ENCODE data around the gene PLS1. TPM values are rescaled to one million over a fixed set of nuclear protein-coding genes. Genes with fewer than 3 reads are reported as not detected.

The PLS1 gene
- total RNA-seq, 1 experiment from 2014 or later: 3.4 TPM

DNA sequence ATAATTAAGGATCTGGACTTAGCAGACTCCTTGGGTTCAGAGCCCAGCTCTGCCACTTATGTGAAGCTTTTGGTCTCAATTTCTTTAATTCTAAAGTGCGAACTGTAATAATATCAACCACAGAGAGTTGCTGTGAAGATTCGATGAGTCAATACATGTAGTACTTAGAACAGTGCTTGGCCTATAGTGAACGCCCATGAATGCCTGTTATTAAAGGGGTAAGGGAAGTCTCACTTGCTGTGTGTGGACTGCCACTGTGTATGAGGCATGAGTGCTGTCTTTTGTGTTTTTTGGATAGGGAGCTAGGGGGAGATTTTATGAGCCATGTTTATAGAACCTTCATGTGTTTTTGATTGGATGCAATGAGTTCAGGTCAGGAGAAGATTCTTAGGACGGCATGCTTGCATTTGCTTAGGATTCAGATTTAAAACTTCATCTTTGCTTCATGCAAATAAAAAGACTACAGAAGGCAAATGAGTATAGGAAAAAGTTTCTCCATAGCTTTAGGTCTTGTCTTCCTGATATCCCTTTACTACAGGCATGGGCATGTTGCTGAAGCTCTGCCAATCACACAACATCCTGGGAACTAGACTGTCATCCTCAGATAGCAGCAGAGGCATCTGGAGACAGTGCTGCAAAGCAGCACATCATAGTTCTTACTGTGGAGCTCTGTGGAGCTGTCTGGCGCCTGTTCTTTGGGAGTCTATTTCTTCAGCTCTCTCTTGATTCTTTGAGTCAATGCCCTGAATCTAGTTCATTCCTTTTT, 50.0 kb downstream of the PLS1 start:
- Histone ChIP-seq H3K9me3 (ENCODE audit: low read length) (no peaks in the 10 kb centered on the region), H3K9ac (ENCODE audit: low read length) (no peak overlapping the region), H3K4me1 (ENCODE audit: low read length) (no peaks in the 10 kb centered on the region), H3K4me3 (ENCODE audit: low read length) (no peak overlapping the region), H2AFZ (ENCODE audit: low read length) (no peak overlapping the region), H3K4me2 (ENCODE audit: low read depth, low read length, poor library complexity, severe bottlenecking) (no peak overlapping the region), H3K79me2 (ENCODE audit: low read length) (no peaks in the 10 kb centered on the region), H3K27ac (ENCODE audit: low read length) (no peak overlapping the region), H4K20me1 (ENCODE audit: insufficient read depth, low read depth, low read length) (no peaks in the 10 kb centered on the region), H3K27me3 (ENCODE audit: low read length) (no peaks in the 10 kb centered on the region), H3K9me2 (replicated peaks; ENCODE audit: insufficient read depth, low read length) (no peaks in the 10 kb centered on the region), H3K36me3 (ENCODE audit: insufficient read depth, low read length) (no peaks in the 10 kb centered on the region)
- no peak for DNase-seq

DNA sequence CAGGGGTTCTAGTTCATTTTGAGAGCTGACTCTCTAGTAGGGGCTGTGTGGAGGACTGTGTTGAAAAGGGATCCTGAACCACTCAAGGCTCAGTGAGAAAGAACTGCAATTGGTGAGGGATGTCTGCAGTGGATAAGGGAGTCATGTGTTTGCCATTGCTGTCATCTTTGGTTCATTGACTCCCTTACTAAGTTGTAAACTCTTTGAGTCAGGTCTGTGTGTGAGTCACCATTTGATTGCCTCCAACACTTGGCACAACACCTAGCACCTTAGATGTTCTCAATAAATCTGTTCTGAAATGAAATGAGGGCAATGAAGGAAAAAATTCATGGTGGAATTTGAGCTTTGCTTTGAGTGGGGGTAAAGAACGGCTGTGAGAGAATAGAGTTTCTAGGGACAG, 51.7 kb downstream of the PLS1 start:
- no peaks in the 10 kb centered on the region for H4K20me1 ChIP-seq (ENCODE audit: insufficient read depth, low read depth, low read length)
- no peaks in the 10 kb centered on the region for H3K9me2 ChIP-seq (replicated peaks; ENCODE audit: insufficient read depth, low read length)
- H2AFZ ChIP-seq (ENCODE audit: low read length): no peak overlapping the region
- H3K4me2 ChIP-seq (ENCODE audit: low read depth, low read length, poor library complexity, severe bottlenecking): no peak overlapping the region
- no peaks in the 10 kb centered on the region for H3K36me3 ChIP-seq (ENCODE audit: insufficient read depth, low read length)
- H3K9me3 ChIP-seq (ENCODE audit: low read length): no peaks in the 10 kb centered on the region
- no peak overlapping the region for H3K27ac ChIP-seq (ENCODE audit: low read length)
- DNase-seq: no peak
- no peaks in the 10 kb centered on the region for H3K79me2 ChIP-seq (ENCODE audit: low read length)
- H3K4me3 ChIP-seq (ENCODE audit: low read length): no peak overlapping the region
- no peaks in the 10 kb centered on the region for H3K27me3 ChIP-seq (ENCODE audit: low read length)
- no peaks in the 10 kb centered on the region for H3K4me1 ChIP-seq (ENCODE audit: low read length)
- no peak overlapping the region for H3K9ac ChIP-seq (ENCODE audit: low read length)

GRCh38 chr3:142648950-142649349, 52.8 kb downstream of the PLS1 start:
- H3K36me3 ChIP-seq (ENCODE audit: insufficient read depth, low read length): no peaks in the 10 kb centered on the region
- no peaks in the 10 kb centered on the region for H3K9me3 ChIP-seq (ENCODE audit: low read length)
- no peaks in the 10 kb centered on the region for H3K79me2 ChIP-seq (ENCODE audit: low read length)
- H3K27me3 ChIP-seq (ENCODE audit: low read length): no peaks in the 10 kb centered on the region
- no peak overlapping the region for H2AFZ ChIP-seq (ENCODE audit: low read length)
- H3K27ac ChIP-seq (ENCODE audit: low read length): no peak overlapping the region
- H3K4me3 ChIP-seq (ENCODE audit: low read length): no peak overlapping the region
- no peak overlapping the region for H3K4me2 ChIP-seq (ENCODE audit: low read depth, low read length, poor library complexity, severe bottlenecking)
- DNase-seq: no peak
- H3K9me2 ChIP-seq (replicated peaks; ENCODE audit: insufficient read depth, low read length): no peaks in the 10 kb centered on the region
- H3K9ac ChIP-seq (ENCODE audit: low read length): no peak overlapping the region
- no peaks in the 10 kb centered on the region for H4K20me1 ChIP-seq (ENCODE audit: insufficient read depth, low read depth, low read length)
- H3K4me1 ChIP-seq (ENCODE audit: low read length): no peaks in the 10 kb centered on the region

GRCh38 chr3:142650001-142650693, 54.0 kb downstream of the PLS1 start:
- H3K9ac ChIP-seq (ENCODE audit: low read length): no peak overlapping the region
- H3K4me2 ChIP-seq (ENCODE audit: low read depth, low read length, poor library complexity, severe bottlenecking): no peak overlapping the region
- H3K4me1 ChIP-seq (ENCODE audit: low read length): no peaks in the 10 kb centered on the region
- no peaks in the 10 kb centered on the region for H4K20me1 ChIP-seq (ENCODE audit: insufficient read depth, low read depth, low read length)
- DNase-seq: no peak
- no peaks in the 10 kb centered on the region for H3K79me2 ChIP-seq (ENCODE audit: low read length)
- no peaks in the 10 kb centered on the region for H3K9me2 ChIP-seq (replicated peaks; ENCODE audit: insufficient read depth, low read length)
- no peak overlapping the region for H3K4me3 ChIP-seq (ENCODE audit: low read length)
- H3K36me3 ChIP-seq (ENCODE audit: insufficient read depth, low read length): no peaks in the 10 kb centered on the region
- H3K9me3 ChIP-seq (ENCODE audit: low read length): no peaks in the 10 kb centered on the region
- no peaks in the 10 kb centered on the region for H3K27me3 ChIP-seq (ENCODE audit: low read length)
- H3K27ac ChIP-seq (ENCODE audit: low read length): no peak overlapping the region
- H2AFZ ChIP-seq (ENCODE audit: low read length): no peak overlapping the region

DNA sequence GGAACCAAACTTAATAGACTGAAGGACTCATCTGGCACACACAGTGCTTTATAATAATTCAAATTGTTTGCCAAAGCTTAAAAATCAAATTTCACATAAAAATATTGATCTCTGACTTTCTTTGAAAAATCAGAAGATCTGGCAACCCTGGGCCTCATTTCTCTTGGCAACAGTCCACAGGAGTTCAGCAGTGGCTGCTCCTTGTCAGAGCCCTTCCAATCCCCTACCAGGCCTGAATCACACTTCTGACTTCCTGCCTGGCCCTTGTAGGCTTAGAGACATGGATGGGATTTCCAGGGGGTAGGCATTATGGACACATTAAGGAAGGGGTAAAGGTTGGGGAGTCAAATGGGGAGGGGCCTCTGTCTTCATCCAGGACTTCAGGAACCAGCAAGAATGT, 55.5 kb downstream of the PLS1 start:
- no peaks in the 10 kb centered on the region for H3K79me2 ChIP-seq (ENCODE audit: low read length)
- no peaks in the 10 kb centered on the region for H3K4me1 ChIP-seq (ENCODE audit: low read length)
- no peak overlapping the region for H3K4me2 ChIP-seq (ENCODE audit: low read depth, low read length, poor library complexity, severe bottlenecking)
- no peak for DNase-seq
- no peak overlapping the region for H3K9ac ChIP-seq (ENCODE audit: low read length)
- no peak overlapping the region for H3K4me3 ChIP-seq (ENCODE audit: low read length)
- no peak overlapping the region for H3K27ac ChIP-seq (ENCODE audit: low read length)
- H3K9me2 ChIP-seq (replicated peaks; ENCODE audit: insufficient read depth, low read length): no peaks in the 10 kb centered on the region
- no peaks in the 10 kb centered on the region for H3K27me3 ChIP-seq (ENCODE audit: low read length)
- no peaks in the 10 kb centered on the region for H3K9me3 ChIP-seq (ENCODE audit: low read length)
- no peaks in the 10 kb centered on the region for H4K20me1 ChIP-seq (ENCODE audit: insufficient read depth, low read depth, low read length)
- H3K36me3 ChIP-seq (ENCODE audit: insufficient read depth, low read length): no peaks in the 10 kb centered on the region
- no peak overlapping the region for H2AFZ ChIP-seq (ENCODE audit: low read length)

- DNase-seq: no peak
- Histone ChIP-seq H3K9me2 (replicated peaks; ENCODE audit: insufficient read depth, low read length) (no peaks in the 10 kb centered on the region), H2AFZ (ENCODE audit: low read length) (no peak overlapping the region), H3K9ac (ENCODE audit: low read length) (no peak overlapping the region), H4K20me1 (ENCODE audit: insufficient read depth, low read depth, low read length) (no peaks in the 10 kb centered on the region), H3K27ac (ENCODE audit: low read length) (no peak overlapping the region), H3K27me3 (ENCODE audit: low read length) (no peaks in the 10 kb centered on the region), H3K4me2 (ENCODE audit: low read depth, low read length, poor library complexity, severe bottlenecking) (no peak overlapping the region), H3K79me2 (ENCODE audit: low read length) (no peaks in the 10 kb centered on the region), H3K4me3 (ENCODE audit: low read length) (no peak overlapping the region), H3K4me1 (ENCODE audit: low read length) (no peaks in the 10 kb centered on the region), H3K9me3 (ENCODE audit: low read length) (no peaks in the 10 kb centered on the region), H3K36me3 (ENCODE audit: insufficient read depth, low read length) (no peaks in the 10 kb centered on the region)
Measured at GRCh38 chr3:142652826-142653292, 56.7 kb downstream of the PLS1 start.

- Histone ChIP-seq H4K20me1 (ENCODE audit: insufficient read depth, low read depth, low read length) (no peaks in the 10 kb centered on the region), H3K4me3 (ENCODE audit: low read length) (no peak overlapping the region), H3K4me2 (ENCODE audit: low read depth, low read length, poor library complexity, severe bottlenecking) (no peak overlapping the region), H3K36me3 (ENCODE audit: insufficient read depth, low read length) (no peaks in the 10 kb centered on the region), H3K9me3 (ENCODE audit: low read length) (no peaks in the 10 kb centered on the region), H3K4me1 (ENCODE audit: low read length) (no peaks in the 10 kb centered on the region), H3K9me2 (replicated peaks; ENCODE audit: insufficient read depth, low read length) (no peaks in the 10 kb centered on the region), H3K9ac (ENCODE audit: low read length) (no peak overlapping the region), H3K27me3 (ENCODE audit: low read length) (no peaks in the 10 kb centered on the region), H3K27ac (ENCODE audit: low read length) (no peak overlapping the region), H3K79me2 (ENCODE audit: low read length) (no peaks in the 10 kb centered on the region), H2AFZ (ENCODE audit: low read length) (no peak overlapping the region)
- DNase-seq: no peak
Measured at GRCh38 chr3:142656575-142656974, 60.4 kb downstream of the PLS1 start.

DNA sequence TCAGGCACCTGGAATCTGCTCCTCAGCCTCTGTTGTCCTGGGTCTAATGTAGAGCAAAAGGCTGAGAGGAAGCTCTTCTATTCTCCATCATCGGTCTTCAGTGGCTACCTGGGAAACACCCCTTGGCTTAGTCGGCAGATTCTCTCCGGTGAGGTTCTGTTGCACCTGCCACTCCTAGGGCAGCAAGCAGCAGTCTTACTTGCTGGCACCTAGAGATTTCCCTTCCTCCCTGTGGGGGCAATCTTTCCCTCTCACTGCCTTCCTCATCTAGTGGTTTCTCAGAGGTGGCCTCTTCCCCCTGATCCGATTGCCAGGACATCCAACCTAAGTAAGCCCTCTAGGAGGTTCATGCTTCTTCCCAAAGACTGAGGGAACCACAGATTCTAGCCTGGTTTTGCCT, 60.8 kb downstream of the PLS1 start:
- Histone ChIP-seq H3K27me3 (ENCODE audit: low read length) (no peaks in the 10 kb centered on the region), H3K27ac (ENCODE audit: low read length) (no peak overlapping the region), H3K36me3 (ENCODE audit: insufficient read depth, low read length) (no peaks in the 10 kb centered on the region), H3K9me3 (ENCODE audit: low read length) (no peaks in the 10 kb centered on the region), H3K9ac (ENCODE audit: low read length) (no peak overlapping the region), H3K9me2 (replicated peaks; ENCODE audit: insufficient read depth, low read length) (no peaks in the 10 kb centered on the region), H4K20me1 (ENCODE audit: insufficient read depth, low read depth, low read length) (no peaks in the 10 kb centered on the region), H2AFZ (ENCODE audit: low read length) (no peak overlapping the region), H3K4me1 (ENCODE audit: low read length) (no peaks in the 10 kb centered on the region), H3K4me2 (ENCODE audit: low read depth, low read length, poor library complexity, severe bottlenecking) (no peak overlapping the region), H3K79me2 (ENCODE audit: low read length) (no peaks in the 10 kb centered on the region), H3K4me3 (ENCODE audit: low read length) (no peak overlapping the region)
- no peak for DNase-seq
